Measurements from ENCODE around the gene SOD1. TPM values are rescaled to one million over a fixed set of nuclear protein-coding genes. Genes with fewer than 3 reads are reported as not detected.
A peak's percentile ranks its signal among the peaks of the same experiment; 100 is the strongest.
"Not testable (repeated sequence)": the region's sequence is repeated elsewhere in the genome, so short reads cannot be mapped to it uniquely, and the experiment has no call there.

Gene SOD1
- 133 and 183 TPM in 2 replicates for total RNA-seq

DNA sequence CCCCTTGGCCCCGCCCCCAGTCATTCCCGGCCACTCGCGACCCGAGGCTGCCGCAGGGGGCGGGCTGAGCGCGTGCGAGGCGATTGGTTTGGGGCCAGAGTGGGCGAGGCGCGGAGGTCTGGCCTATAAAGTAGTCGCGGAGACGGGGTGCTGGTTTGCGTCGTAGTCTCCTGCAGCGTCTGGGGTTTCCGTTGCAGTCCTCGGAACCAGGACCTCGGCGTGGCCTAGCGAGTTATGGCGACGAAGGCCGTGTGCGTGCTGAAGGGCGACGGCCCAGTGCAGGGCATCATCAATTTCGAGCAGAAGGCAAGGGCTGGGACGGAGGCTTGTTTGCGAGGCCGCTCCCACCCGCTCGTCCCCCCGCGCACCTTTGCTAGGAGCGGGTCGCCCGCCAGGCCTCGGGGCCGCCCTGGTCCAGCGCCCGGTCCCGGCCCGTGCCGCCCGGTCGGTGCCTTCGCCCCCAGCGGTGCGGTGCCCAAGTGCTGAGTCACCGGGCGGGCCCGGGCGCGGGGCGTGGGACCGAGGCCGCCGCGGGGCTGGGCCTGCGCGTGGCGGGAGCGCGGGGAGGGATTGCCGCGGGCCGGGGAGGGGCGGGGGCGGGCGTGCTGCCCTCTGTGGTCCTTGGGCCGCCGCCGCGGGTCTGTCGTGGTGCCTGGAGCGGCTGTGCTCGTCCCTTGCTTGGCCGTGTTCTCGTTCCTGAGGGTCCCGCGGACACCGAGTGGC is at the start of gene SOD1:
Gene SOD1 (plus strand): TSS at position 158 of the 723 bp plus-strand sequence. CDS start 77 bp downstream, at position 235.
- DNase-seq (ENCODE audit: low read depth in 2 of 2) = peak; percentile 70 to 93

DNA sequence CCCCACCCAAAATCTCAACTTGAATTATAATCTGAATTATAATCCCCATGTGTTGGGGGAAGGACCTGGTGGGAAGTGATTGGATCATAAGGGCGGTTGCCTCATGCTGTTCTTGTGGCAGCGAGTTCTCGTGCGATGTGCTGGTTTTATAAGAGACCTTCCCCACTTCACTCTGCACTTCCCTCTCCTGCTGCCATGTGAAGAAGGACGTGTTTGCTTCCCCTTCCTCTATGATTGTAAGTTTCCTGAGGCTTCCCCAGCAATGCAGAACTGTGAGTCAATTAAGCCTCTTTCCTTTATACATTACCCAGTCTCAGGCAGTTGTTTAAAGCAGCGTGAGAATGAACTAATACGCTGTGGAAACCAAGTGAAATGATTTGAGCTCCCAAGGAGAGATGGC is 48.0 kb upstream of the SOD1 start:
- no peak for DNase-seq (ENCODE audit: low read depth in 2 of 2)

DNA sequence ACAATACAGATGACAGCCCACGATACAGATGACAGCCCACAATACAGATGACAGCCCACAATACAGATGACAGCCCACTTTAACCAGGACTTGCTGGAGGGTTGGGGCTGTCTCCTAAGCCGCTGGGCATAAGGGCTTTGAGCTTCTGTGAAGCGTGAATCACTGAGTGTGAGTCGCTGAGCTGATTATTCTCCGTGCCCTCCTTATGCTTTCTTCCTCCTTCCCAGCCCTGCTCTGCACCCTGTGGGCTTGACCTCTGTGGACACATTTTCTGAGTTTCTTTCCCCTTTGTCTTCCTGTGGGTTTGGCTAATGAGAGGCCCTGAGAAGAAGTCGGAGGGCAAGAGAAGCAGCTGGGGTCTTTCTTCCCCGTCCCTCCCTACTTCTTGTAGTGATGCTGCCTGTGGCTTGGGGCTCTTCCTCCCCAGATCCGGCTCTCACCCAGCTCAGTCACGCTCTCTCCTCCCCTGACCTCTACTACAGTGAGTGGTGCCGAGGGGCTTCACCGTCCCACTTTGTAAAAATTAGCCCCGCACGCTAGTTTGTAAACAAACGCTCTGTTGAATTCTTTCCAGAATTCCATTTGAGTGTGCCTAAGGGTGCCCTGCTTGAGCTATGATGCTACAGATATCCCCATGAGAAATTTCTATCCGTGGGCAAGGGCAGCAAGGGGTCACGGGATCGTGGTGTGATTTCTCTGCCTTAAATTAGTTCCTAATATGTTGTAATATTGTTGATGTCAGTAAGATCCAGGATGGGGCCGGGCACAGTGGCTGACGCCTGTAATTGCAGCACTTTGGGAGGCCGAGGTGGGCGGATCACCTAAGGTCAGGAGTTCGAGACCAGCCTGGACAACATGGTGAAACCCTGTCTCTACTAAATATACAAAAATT is 46.4 kb upstream of the SOD1 start:
- no peak for DNase-seq (ENCODE audit: low read depth in 2 of 2)

DNA sequence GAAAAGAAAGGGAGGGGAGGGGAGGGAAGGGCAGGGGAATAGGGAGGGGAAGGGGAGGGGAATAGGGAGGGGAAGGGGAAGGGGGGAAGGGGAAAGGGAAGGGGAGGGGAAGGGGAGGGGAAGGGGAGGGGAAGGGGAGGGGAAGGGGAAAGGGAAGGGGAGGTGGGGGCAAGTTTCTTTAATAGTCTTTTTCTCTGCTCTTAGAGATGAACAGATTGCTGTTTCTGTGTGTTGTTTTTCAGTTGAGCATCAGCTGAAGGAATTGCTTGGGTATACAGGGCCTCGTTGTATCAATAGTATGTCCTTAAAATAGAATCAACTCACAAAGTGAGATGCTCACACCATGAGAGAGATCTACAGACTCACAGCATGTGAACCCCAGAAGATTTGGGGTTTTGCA is 44.8 kb upstream of the SOD1 start:
- DNase-seq (ENCODE audit: low read depth in 2 of 2) = no peak

DNA sequence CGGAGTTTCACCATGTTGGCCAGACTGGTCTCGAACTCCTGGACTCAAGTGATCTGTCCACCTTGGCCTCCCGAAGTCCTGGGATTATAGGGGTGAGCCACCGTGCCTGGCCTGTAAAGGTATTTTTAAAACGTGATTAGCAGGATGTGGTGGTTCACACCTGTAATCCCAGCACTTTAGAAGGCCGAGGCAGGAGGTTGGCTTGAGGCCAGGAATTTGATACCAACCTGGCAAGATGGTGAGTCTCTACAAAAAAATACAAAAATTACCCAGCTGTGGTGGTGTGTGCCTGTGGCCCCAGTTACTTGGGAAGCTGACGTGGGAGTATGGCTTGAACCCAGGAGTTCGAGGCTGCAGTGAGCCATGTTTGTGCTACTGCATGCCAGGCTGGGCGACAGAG is 43.3 kb upstream of the SOD1 start:
- DNase-seq (ENCODE audit: low read depth in 2 of 2) = no peak

DNA sequence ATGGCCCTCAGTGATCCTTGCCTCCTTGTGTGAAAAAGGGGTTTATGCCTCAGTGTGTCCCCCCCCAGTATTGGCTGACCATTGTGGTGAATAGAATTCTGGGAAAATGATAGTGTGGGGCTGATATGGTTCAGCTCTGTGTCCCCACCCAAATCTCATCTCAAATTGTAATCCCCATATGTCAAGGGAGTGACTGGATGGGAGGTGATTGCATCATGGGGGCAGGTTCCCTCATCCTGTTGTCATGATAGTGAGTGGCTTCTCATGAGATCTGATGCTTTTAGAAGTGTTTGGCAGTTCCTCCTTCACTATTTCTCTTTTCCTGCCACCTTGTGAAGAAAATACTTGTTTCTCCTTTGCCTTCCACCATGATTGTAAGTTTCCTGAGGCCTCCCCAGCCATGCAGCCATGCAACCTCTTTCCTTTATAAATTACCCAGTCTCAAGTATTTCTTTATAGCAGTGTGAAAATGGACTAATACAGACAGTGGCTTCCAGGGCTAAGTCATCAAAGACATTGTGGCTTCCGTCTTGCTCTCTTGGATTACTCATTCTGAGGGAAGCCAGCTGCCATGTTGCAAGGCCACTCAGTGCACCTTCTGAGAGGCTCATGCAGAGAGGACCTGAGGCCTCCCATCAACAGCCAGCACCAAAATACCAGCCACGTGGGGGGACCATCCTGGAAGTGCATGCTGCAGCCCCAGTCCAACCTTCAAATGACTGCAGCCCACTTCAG is 40.6 kb upstream of the SOD1 start:
- DNase-seq (ENCODE audit: low read depth in 2 of 2) = no peak

DNA sequence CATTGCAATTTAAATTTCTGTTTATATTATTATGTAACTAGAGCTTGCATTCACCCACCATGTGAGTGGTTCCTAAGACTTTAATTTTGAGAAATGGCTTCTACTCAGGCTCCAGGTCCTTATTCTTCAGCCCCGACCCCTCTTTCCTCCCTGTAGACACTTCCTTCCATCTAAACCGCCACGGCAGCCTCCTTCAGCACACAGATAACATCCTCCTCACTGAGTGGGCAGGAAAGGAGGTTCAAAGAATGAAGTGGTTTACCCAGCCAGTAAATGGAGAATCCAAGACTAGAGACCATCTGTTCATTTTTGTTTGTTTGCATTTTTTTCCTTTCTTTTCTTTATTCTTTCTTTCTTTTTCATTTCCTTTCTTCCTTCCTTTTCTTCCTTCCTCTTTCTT is 37.1 kb upstream of the SOD1 start:
- no peak for DNase-seq (ENCODE audit: low read depth in 2 of 2)

DNA sequence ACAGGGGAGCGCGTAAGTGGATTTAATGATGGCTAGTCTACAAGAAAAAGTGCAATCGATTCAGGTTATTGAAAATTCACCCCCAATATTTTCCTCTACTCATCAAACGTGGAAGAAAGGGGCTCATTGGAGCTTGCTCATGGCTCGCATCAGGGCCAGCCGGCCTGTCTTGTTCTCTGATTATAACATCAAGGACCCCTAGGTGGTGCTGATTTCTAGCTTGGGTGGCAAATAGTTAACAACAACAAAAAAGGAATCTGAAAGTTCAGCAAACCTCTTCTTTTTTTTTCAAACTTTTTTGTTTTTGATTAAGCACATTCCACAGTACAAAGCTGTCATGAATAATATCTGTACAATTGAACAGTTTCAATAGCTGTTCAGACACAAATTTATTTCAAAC is 35.8 kb upstream of the SOD1 start:
- no peak for DNase-seq (ENCODE audit: low read depth in 2 of 2)

DNA sequence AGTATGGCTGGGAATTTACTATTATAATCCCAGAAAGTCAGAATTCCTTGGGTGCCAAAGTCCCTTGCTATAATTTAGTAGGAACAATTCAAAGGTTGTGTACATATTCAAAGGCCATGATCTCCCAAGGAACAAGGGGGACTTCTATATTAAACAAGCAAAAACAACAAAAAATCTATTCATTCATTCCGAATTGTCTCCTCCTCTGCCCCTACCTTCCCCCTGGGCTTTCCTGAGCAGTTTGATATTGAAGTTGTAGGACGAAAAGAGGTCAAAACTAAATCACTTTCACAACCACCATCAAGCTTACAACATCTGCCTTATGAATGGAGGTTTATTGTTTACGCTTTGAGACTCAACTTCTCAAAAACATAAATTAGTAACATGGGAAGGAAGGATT is 35.3 kb upstream of the SOD1 start:
- DNase-seq (ENCODE audit: low read depth in 2 of 2) = no peak

DNA sequence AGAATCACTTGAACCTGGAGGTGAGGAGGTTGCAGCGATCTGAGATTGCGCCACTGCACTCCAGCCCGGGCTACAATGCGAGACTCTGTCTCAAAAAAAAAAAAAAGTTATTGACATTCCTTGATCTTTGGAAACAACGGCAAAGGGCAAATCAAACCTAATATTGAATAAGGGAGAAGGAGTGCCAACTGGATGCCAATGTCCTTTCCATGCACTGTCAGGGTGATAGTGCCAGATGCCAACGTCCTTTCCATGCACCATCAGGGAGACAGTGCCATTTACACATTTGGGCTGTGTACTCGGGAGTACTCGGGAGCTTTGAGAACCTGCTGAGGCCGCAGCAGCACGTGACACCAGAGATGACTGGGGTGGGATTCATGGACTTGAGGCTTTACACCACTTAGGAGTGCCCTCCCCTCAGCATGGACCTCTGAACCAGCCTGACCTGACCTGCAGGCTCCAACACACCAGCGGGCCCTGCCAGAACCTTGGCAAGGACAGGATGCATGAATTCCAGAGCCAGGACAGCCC is 34.5 kb upstream of the SOD1 start:
- no peak for DNase-seq (ENCODE audit: low read depth in 2 of 2)

DNA sequence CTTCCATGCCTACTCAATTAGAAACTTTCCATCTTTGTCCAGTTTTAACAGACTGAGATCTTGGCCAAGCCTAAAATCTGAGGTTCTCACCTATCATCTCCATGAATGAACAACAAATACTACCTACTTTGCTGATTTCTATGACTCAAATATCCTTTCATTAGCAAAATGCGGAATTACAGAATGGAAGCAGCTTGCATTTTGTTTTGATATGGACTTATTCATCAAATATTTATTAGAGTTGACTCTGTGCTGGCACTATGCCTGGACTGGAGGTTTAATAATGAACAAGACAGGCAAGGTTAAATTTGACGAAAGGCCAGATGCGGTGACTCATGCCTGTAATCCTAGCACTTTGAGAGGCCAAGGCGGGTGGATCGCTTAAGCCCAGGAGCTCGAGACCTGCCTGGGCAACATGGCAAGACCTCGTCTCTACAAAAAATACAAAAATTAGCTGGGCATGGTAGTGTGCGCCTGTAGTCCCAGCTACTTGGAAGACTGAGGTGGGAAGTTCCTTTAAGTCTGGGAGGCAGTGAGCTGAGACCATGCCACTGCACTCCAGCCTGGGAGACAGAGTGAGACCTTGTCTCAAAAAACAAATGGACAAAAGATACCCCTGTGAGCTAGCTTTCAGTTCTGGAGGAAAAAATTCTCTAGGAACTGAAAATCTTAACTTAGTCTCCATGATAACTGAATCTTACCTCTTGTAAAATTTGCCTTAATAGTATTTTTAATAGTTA is 29.4 kb upstream of the SOD1 start:
- DNase-seq (ENCODE audit: low read depth in 2 of 2) = peak; percentile 72 to 94

DNA sequence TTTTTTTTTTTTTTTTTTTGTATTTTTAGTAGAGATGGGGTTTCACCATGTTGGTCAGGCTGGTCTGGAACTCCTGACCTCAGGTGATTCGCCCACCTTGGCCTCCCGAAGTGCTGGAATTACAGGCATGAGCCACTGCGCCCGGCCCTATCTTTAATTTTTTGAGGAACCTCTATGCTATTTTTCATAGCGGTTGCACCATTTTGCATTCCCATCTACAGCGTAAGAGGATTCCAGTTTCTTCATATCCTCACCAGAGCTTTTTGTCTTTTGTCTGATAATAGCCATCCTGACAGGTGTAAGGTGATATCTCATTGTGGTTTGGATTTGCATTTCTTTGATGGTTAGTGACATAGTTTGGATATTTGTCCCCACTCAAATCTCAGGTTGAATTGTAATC is 27.6 kb upstream of the SOD1 start:
- DNase-seq (ENCODE audit: low read depth in 2 of 2) = not testable (repeated sequence)

DNA sequence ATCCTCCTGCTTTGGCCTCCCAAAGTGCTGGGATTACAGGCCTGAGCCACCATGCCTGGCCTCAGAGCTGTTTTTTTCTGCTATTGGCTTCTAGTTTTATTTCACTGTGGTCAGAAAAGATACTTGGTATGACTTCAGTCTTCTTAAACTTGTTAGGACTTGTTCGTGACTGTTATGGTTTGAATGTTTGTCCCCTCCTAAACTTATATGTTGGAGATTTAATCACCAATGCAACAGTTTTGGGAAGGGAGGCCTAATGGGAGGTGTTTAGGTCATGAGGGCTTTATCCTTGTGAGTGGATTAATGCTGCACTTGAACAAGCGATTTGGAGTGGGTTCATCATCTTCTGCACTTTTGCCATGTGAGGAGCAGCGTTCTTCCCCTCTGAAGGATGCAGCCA is 24.5 kb upstream of the SOD1 start:
- no peak for DNase-seq (ENCODE audit: low read depth in 2 of 2)

DNA sequence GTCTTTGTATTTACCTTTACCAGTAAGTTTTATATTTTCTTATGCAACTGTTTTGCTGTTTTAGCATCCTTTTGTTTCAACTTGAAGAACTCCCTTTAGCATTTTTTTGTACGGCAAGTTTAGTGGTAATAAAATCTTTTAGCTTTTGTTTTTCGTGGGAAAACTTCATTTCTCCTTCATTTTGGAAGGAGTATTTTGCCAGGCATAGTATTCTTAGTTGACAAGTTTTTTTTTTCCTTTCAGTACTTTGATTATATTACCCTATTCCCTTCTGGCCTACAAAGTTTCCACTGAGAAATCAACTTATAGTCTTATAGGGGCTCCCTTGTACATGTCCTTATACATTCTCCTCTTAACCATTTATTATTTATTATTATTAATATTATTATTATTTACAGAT is 22.6 kb upstream of the SOD1 start:
- DNase-seq (ENCODE audit: low read depth in 2 of 2) = no peak

DNA sequence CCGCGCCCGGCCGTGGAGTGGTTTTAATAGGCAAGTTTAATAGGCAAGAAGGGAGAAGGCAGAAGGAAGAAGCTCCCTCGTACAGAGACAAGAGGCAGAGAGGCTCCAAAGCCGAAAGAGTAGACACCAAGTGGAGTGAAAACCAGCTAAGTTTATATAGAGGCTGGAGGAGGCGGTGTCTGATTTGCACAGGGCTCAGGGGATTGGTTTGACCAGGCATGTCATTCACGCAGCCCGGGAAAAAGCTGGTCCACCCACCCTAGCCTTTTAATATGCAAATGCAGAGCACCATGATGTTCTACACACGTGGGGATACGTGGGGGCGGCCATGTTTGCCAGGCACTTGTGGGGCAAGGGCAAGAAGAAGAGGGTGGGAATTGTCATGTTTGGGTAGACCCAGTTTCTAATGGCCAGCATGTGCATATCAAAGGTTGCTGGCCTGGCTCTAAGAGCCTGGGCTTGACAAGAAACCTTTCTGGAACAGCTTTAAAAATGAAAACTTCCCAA is 18.0 kb upstream of the SOD1 start:
- DNase-seq (ENCODE audit: low read depth in 2 of 2) = no peak

DNA sequence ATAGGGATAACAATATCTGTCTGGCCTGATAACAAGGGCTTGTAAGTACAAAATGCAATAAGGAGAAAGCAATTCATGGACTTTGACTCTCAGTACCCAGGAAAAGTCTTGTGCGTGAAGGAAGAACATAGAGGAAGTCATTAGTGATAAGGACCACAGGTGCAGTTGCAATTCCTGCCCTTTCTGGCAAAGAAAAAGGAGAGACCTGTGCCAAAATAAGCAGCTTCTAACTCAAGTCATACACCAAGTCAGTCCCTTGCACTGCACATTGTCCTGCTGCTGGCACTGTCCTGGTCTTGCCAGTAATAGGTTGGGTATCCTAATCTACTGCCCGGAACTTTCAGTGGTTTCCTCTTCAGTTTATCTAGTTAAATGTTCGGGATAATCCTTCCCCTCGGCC is 14.8 kb upstream of the SOD1 start:
- peak in 1 of 2 donors; percentile 22 for DNase-seq (ENCODE audit: low read depth in 2 of 2)

DNA sequence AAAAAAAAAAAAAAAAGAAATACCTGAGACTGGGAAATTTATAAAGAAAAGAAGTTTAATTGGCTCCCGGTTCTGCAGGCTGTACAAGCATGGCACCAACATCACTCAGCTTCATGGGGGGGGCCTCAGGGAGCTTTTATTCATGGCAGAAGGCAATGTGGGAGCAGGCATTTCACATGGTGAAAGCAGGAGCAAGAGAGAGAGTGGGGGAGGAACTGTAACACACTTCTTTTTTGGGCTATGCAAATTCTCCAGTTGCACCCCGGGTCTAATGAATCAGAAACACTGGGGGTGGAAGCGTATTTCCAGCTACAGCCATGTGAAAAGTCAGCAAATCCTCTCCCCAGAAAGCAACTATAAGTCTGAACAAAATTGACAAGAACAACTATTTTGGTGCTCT is 11.8 kb upstream of the SOD1 start:
- DNase-seq (ENCODE audit: low read depth in 2 of 2) = no peak

DNA sequence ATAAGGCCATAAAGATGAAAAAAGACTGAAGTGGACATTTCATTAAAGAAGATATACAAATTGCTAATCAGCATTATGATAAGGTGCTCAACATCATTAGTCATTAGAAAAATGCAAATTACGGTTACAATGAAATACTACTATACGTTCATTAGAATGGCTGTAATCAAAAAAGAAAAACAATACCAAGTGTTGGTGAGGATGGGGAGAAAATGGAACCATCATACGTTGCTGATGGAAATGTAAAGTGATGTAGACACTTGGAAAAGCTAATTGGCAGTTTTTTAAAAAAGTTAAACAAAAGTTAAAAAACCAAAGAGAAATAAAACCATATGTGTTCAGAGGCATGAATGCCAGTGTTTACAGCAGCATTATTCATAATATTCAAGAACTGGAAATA is 8.6 kb upstream of the SOD1 start:
- no peak for DNase-seq (ENCODE audit: low read depth in 2 of 2)

DNA sequence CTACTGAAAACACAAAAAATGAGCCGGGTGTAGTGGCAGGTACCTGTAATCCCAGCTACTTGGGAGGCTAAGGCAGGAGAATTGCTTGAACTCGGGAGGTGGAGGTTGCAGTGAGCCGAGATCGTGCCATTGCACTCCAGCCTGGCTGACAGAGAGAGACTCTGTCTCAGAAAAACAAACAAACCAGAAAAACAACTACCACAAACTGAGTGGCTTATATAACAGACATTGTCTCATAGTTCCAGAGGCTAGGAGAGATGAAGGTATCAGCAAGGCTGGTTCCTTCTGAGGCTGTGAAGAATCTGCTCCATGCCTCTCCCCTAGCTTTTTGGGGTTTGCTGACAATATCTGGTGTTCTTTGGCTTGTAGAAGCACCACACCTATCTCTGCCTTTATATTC is 8.0 kb upstream of the SOD1 start:
- DNase-seq (ENCODE audit: low read depth in 2 of 2) = not testable (repeated sequence)

DNA sequence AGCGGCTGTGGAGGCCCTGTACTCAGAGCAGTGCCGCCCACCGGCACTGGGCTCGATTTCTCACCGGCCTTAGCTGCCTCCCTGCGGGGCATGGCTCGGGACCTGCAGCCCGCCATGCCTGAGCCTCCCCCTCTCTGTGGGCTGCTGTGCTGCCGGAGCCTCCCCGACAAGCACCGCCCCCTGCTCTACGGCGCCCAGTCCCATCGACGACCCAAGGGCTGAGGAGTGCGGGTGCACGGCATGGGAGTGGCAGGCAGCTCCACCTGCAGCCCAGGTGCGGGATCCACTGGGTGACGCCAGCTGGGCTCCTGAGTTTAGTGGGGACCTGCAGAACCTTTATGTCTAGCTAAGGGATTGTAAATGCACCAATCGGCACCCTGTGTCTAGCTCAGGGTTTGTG is 5.2 kb upstream of the SOD1 start:
- no peak for DNase-seq (ENCODE audit: low read depth in 2 of 2)

Data from dermis microvascular lymphatic vessel endothelial cell (primary cell).